WTC11 (cell line): ENCODE measurements around the gene PPM1E.

Experiments used
- CTCF ChIP-seq: fragments of 200-600 bp; IDR thresholded peaks from 2 replicates; pipeline ENCODE4 v1.8.0; 2022; ENCODE audit warnings: antibody characterized with exemption
- ESRRA ChIP-seq: sonication (generic); formaldehyde crosslinking; IDR thresholded peaks from 2 replicates; pipeline ENCODE4 v1.8.1; 2022; ENCODE audit warnings: mild to moderate bottlenecking, missing genetic modification reagents, borderline replicate concordance
- FOXP4 ChIP-seq: sonication (generic); formaldehyde crosslinking; IDR thresholded peaks from 2 replicates; pipeline ENCODE4 v1.8.0; 2022; ENCODE audit warnings: mild to moderate bottlenecking, missing genetic modification reagents
- MAX ChIP-seq: sonication (generic); formaldehyde crosslinking; IDR thresholded peaks from 2 replicates; pipeline ENCODE4 v1.8.0; 2022; ENCODE audit warnings: mild to moderate bottlenecking, missing genetic modification reagents
- NFE2L1 ChIP-seq: sonication (generic); formaldehyde crosslinking; IDR thresholded peaks from 2 replicates; pipeline ENCODE4 v1.8.1; 2023; ENCODE audit warnings: missing genetic modification reagents
- RORB ChIP-seq: fragments of 250-450 bp; sonication (Bioruptor Pico); IDR thresholded peaks from 2 replicates; pipeline ENCODE4 v1.9.0; 2021; ENCODE audit warnings: mild to moderate bottlenecking
- USF2 ChIP-seq: sonication (generic); formaldehyde crosslinking; IDR thresholded peaks from 2 replicates; pipeline ENCODE4 v1.8.1; 2023; ENCODE audit warnings: mild to moderate bottlenecking, missing genetic modification reagents, moderate library complexity

- TF ChIP-seq MAX (CRISPR knock-in tag) (no peak), NFE2L1 (no peak), USF2 (CRISPR knock-in tag) (no peak), CTCF (no peak), FOXP4 (no peak), RORB (CRISPR knock-in tag) (no peak), ESRRA (no peak)
Observed at GRCh38 chr17:58998871-58999270, 243.2 kb downstream of the PPM1E start.
